K562 (cell line): ENCODE measurements around the gene EFS. TPM values are rescaled to one million over a fixed set of nuclear protein-coding genes. Genes with fewer than 3 reads are reported as not detected.
A peak's percentile ranks its signal among the peaks of the same experiment; 100 is the strongest.

Source experiments
- ATAC-seq: fragments of 200-7000 bp; cut with Tn5 transposase; 3 replicates; pipeline ENCODE4 v1.9.1; 2020; ENCODE audit warnings: moderate library complexity
- BruUV-seq: library from RNA; stranded (reverse); fragments of 400-500 nt; replicated peaks from 2 replicates; lab custom pipeline; 2021; lab: Mats Ljungman, UMichigan
- CTCF ChIA-PET: fragments of 300-600 bp; formaldehyde crosslinking; extraction: SDS; loops from one replicate; lab custom pipeline; 2021; ENCODE audit warnings: low intra/inter-chr PET ratio; lab: Yijun Ruan, JAX
- POLR2A ChIA-PET: fragments of 300-600, 350-650 bp; sonication (Branson Sonifier 250); formaldehyde crosslinking; extraction: SDS; loops from one replicate; lab custom pipeline; 2021; ENCODE audit warnings: antibody characterized with exemption, inconsistent platforms; lab: Yijun Ruan, JAX
- DNase-seq, 4 experiments: peaks; one replicate each; pipeline versions ENCODE4 v3.0.0 to v3.0.0-alpha.2; 2011 to 2018; ENCODE audit warnings: low spot score in 3 of 4, mixed read lengths in 3 of 4; ENCODE audit errors: extremely low read depth in 1 of 4
- FAIRE-seq: peaks from 2 replicates; lab custom pipeline; 2011; peaks lifted over from hg19 to GRCh38; lab: Jason Lieb, UNC
- H2AFZ ChIP-seq: 2 replicates; pipeline ENCODE4 v1.6.0; 2011; ENCODE audit warnings: low read depth, low read length, control low read depth, inconsistent platforms
- H3K27ac ChIP-seq: fragments of 200-600 bp; 3 replicates; pipeline ENCODE4 v1.8.0; 2011; ENCODE audit warnings: low read depth, mild to moderate bottlenecking, control low read depth, inconsistent platforms, low read length, moderate library complexity, mixed read lengths; ENCODE audit errors: extremely low read depth
- H3K27me3 ChIP-seq, 2 experiments: fragments of 300-600 bp in 1 of 2; 2 replicates in 1 of 2; 3 replicates in 1 of 2; pipeline versions ENCODE4 v1.6.0 to v1.8.0; 2011; ENCODE audit warnings: inconsistent platforms in 2 of 2, low read length in 2 of 2, mild to moderate bottlenecking in 1 of 2, mixed read lengths in 1 of 2, moderate library complexity in 1 of 2; ENCODE audit not compliant: control insufficient read depth in 2 of 2, insufficient read depth in 2 of 2
- H3K36me3 ChIP-seq: fragments of 300-600 bp; 3 replicates; pipeline ENCODE4 v1.8.0; 2011; ENCODE audit warnings: mild to moderate bottlenecking, low read length, inconsistent platforms; ENCODE audit not compliant: control insufficient read depth, insufficient read depth
- H3K4me1 ChIP-seq, 2 experiments: fragments of 200-600 bp in 1 of 2; replicated peaks in 1 of 2; 2 replicates in 1 of 2; 3 replicates in 1 of 2; pipeline versions ENCODE4 v1.5.1 to v1.8.0; 2011; ENCODE audit warnings: inconsistent platforms in 2 of 2, low read length in 2 of 2, mild to moderate bottlenecking in 1 of 2, mixed read lengths in 1 of 2, moderate library complexity in 1 of 2; ENCODE audit not compliant: control insufficient read depth in 2 of 2, insufficient read depth in 2 of 2
- H3K4me2 ChIP-seq: 2 replicates; pipeline ENCODE4 v1.6.1; 2011; ENCODE audit warnings: low read length, control low read depth, inconsistent platforms, mixed read lengths; ENCODE audit not compliant: insufficient read depth
- H3K4me3 ChIP-seq: fragments of 200-600 bp; sonication (generic), shearing (Covaris generic); 2 replicates; pipeline ENCODE4 v1.5.1; 2016; ENCODE audit warnings: control low read depth, inconsistent platforms
- H3K79me2 ChIP-seq: fragments of 200-600 bp; 3 replicates; pipeline ENCODE4 v1.8.0; 2011; ENCODE audit warnings: low read length, inconsistent platforms; ENCODE audit not compliant: control insufficient read depth, insufficient read depth
- H3K9ac ChIP-seq, 2 experiments: 2 replicates each; pipeline versions ENCODE4 v1.6.0 to v1.6.1; 2011; ENCODE audit warnings: low read depth in 2 of 2, low read length in 2 of 2, control low read depth in 1 of 2, inconsistent platforms in 1 of 2, mild to moderate bottlenecking in 1 of 2, mixed read lengths in 1 of 2; ENCODE audit not compliant: insufficient read depth in 1 of 2
- H3K9me1 ChIP-seq: one replicate; pipeline ENCODE4 v1.6.0; 2011; ENCODE audit warnings: inconsistent platforms, mild to moderate bottlenecking, low read length, moderate library complexity; ENCODE audit not compliant: control insufficient read depth, insufficient read depth
- H3K9me3 ChIP-seq: replicated peaks from 2 replicates; pipeline ENCODE4 v1.5.1; 2011; ENCODE audit warnings: low read depth, low read length, inconsistent platforms; ENCODE audit not compliant: control insufficient read depth, insufficient read depth
- H4K20me1 ChIP-seq: replicated peaks from 2 replicates; pipeline ENCODE4 v1.6.1; 2011; ENCODE audit warnings: low read length, inconsistent platforms, mixed read lengths; ENCODE audit not compliant: control insufficient read depth, insufficient read depth
- KAT8 ChIP-seq: fragments of 450-650 bp; IDR thresholded peaks from 2 replicates; pipeline ENCODE4 v1.6.1; 2016; ENCODE audit warnings: low read depth, mild to moderate bottlenecking
- WGBS: fragments of 100-300 bp; shearing (Covaris generic); methylation state at CpG from one replicate; pipeline ENCODE4 v1.1.6; 2016; ENCODE audit warnings: low coverage, mixed read lengths; ENCODE audit not compliant: insufficient coverage; ENCODE audit errors: missing lambda C conversion rate; 5-methylcytosine and 5-hydroxymethylcytosine counted together
- in situ Hi-C: fragments of 300-500 bp; cut with MboI; formaldehyde crosslinking; loops from 4 replicates; pipeline ENCODE4 v1.15.0; 2018; ENCODE audit warnings: inconsistent platforms, mixed read lengths
- intact Hi-C: fragments of 100-400 bp; cut with micrococcal nuclease; formaldehyde crosslinking; loops from 2 replicates; pipeline ENCODE4 v1.14.2; 2022
- polyA plus RNA-seq, 8 experiments: library from polyadenylated mRNA; depleted of rRNA in 4 of 8; stranded (reverse) in 5 of 8; unstranded in 3 of 8; fragments of >200 nt; fragmentation: Nextera tagmentation in 2 of 8; fragmentation: Illumina TruSeq in 1 of 8; extraction: Ambion mirVana in 2 of 8; extraction: Trizol in 1 of 8; gene quantifications; 2 replicates each; pipeline versions ENCODE4 v1.2.1 to v1.2.3, GENCODE V29; 2011 to 2014; ENCODE audit warnings: inconsistent platforms in 1 of 8, missing spikeins in 1 of 8
- total RNA-seq, 7 experiments: library from RNA; depleted of rRNA in 6 of 7; stranded (reverse); fragments of >200 nt in 6 of 7; fragmentation: Illumina TruSeq in 2 of 7; extraction: Trizol in 2 of 7; gene quantifications; 2 replicates each; pipeline versions ENCODE4 v1.2.1 to v1.2.3, GENCODE V29; 2011 to 2021; ENCODE audit warnings: low replicate concordance in 1 of 7
- TF ChIP-seq, protein P1 (sequence below), 2 experiments: fragments of 450-650 bp in 1 of 2; sonication (generic) in 1 of 2; formaldehyde crosslinking in 1 of 2; IDR thresholded peaks; 2 replicates each; pipeline versions ENCODE4 v1.7.1 to v1.9.0; 2016 to 2022; ENCODE audit warnings: inconsistent platforms in 1 of 2, mild to moderate bottlenecking in 1 of 2, missing genetic modification reagents in 1 of 2
- TF ChIP-seq, protein P2 (sequence below): fragments of 450-650 bp; IDR thresholded peaks from 2 replicates; pipeline ENCODE4 v1.6.1; 2016

EFS gene
- total and polyA plus RNA-seq, 9 of the 15 experiments (the other 6 are each of a cell fraction or from before 2014, with no cell fraction given): 0.01 to 0.03 TPM; not detected in 7

DNA sequence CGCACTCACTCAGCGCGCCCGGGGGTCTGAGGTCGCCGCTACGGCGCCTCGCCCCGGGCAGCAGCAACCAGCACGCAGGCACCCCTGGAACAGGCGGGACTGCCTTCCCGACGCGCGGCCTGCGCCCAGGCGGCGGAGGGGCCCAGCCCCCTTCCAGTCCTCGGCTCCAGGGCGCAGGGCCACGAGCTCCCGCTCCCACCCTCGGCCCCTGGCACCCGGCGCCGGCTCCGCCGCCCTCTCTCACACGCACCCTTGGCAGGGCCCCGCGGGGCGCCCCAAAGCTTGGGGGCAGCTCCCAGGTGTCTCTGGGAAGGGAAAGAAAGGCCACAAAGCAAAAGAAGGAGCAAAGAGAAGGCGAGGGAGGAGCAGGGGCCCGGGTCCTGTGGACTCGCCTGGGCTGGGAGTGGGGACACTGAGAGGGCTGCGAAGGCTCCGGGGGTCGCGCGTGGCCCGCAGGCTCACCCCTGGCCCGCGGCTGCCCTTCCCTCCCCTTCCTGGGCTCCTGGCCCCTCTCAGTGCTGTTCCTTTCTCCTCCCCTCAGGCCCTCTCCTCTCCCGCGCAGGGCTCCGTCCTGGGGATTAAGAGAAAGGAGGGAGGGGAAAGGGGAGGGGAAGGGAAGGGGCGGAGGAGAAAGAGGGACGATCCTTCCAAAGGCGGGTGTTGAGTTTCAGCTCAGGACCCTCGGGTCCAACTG, 907 bp upstream of the EFS start:
- Histone ChIP-seq H3K27ac (no peak overlapping the region), H3K9ac (no peak overlapping the region), H3K9me1 (no peaks in the 10 kb centered on the region), H3K79me2 (no peaks in the 10 kb centered on the region), H3K4me2 (no peak overlapping the region), H3K9me3 (no peaks in the 10 kb centered on the region), H3K27me3 (peaks cover 10 to 38% of the 10 kb centered on the region in 2 experiments; a peak in 4 of 5 replicates), H2AFZ (no peak overlapping the region), H3K36me3 (no peaks in the 10 kb centered on the region), H3K4me3 (no peak overlapping the region), H3K4me1 (peaks cover 0 to 16% of the 10 kb centered on the region in 2 experiments; a peak in 3 of 5 replicates), H4K20me1 (no peaks in the 10 kb centered on the region; the same call in 1 of the 2 replicates)
- no peak; the same call in 2 of the 3 replicates for ATAC-seq
- POLR2A ChIA-PET: interaction anchor here (0.6 kb wide), 2 partner anchors 8 to 735 kb away, joined by 3 read pairs; no protein-coding TSS in a partner anchor
- BruUV-seq: no TSS peak
- peak in 1 of 4 experiments; percentile 20 for DNase-seq
- no peak for FAIRE-seq
- TF ChIP-seq, protein P1, sequence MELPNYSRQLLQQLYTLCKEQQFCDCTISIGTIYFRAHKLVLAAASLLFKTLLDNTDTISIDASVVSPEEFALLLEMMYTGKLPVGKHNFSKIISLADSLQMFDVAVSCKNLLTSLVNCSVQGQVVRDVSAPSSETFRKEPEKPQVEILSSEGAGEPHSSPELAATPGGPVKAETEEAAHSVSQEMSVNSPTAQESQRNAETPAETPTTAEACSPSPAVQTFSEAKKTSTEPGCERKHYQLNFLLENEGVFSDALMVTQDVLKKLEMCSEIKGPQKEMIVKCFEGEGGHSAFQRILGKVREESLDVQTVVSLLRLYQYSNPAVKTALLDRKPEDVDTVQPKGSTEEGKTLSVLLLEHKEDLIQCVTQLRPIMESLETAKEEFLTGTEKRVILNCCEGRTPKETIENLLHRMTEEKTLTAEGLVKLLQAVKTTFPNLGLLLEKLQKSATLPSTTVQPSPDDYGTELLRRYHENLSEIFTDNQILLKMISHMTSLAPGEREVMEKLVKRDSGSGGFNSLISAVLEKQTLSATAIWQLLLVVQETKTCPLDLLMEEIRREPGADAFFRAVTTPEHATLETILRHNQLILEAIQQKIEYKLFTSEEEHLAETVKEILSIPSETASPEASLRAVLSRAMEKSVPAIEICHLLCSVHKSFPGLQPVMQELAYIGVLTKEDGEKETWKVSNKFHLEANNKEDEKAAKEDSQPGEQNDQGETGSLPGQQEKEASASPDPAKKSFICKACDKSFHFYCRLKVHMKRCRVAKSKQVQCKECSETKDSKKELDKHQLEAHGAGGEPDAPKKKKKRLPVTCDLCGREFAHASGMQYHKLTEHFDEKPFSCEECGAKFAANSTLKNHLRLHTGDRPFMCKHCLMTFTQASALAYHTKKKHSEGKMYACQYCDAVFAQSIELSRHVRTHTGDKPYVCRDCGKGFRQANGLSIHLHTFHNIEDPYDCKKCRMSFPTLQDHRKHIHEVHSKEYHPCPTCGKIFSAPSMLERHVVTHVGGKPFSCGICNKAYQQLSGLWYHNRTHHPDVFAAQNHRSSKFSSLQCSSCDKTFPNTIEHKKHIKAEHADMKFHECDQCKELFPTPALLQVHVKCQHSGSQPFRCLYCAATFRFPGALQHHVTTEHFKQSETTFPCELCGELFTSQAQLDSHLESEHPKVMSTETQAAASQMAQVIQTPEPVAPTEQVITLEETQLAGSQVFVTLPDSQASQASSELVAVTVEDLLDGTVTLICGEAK (IDR thresholded peaks at IDR 0.05): no peak
- TF ChIP-seq, protein P1 (CRISPR knock-in tag; IDR thresholded peaks at IDR 0.05): no peak
- TF ChIP-seq KAT8: no peak
- TF ChIP-seq, protein P2, sequence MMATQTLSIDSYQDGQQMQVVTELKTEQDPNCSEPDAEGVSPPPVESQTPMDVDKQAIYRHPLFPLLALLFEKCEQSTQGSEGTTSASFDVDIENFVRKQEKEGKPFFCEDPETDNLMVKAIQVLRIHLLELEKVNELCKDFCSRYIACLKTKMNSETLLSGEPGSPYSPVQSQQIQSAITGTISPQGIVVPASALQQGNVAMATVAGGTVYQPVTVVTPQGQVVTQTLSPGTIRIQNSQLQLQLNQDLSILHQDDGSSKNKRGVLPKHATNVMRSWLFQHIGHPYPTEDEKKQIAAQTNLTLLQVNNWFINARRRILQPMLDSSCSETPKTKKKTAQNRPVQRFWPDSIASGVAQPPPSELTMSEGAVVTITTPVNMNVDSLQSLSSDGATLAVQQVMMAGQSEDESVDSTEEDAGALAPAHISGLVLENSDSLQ: no peak
- 20% methylated on average over 6 of the region's 51 CpGs for WGBS
- intact Hi-C loops (no loop called here), in situ Hi-C loops (no loop called here)
- CTCF ChIA-PET: interaction anchor here (0.7 kb wide), 1 partner anchor 101 kb away, joined by 3 read pairs; no protein-coding TSS in a partner anchor
